Measurements from ENCODE around the gene KCNJ6. TPM values are rescaled to one million over a fixed set of nuclear protein-coding genes. Genes with fewer than 3 reads are reported as not detected.

KCNJ6 gene
- total RNA-seq, 4 donors from 2014 or later: 0.62 TPM; not detected in 3

DNA sequence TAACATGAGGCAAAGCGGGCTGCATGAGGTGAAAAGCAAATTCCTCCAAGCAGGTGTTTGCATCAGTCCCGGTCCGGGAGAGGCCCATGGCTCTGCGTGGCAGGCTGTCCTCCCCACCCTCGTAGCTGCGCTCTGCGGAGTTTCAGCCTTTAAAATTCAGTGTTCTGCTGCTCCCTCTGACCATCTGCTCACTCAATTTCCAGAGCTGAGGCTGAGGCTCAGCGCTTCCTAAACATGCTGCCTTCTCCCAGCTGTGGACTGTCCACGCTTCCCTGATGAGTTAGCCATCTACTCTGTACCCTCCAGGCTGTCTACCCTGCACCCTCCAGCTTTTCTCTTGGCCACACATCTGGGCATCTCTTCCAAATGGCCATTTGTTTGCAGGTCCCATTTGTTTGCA is 87.7 kb downstream of the KCNJ6 start:
- Histone ChIP-seq H3K27me3 (no peaks in the 10 kb centered on the region), H3K36me3 (no peaks in the 10 kb centered on the region), H3K27ac (no peak overlapping the region), H3K9me3 (no peaks in the 10 kb centered on the region), H3K4me1 (no peaks in the 10 kb centered on the region), H3K4me3 (no peak overlapping the region)
- DNase-seq: no peak
- no peak for TF ChIP-seq POLR2A (IDR thresholded peaks at IDR 0.05)
- TF ChIP-seq, protein P1, sequence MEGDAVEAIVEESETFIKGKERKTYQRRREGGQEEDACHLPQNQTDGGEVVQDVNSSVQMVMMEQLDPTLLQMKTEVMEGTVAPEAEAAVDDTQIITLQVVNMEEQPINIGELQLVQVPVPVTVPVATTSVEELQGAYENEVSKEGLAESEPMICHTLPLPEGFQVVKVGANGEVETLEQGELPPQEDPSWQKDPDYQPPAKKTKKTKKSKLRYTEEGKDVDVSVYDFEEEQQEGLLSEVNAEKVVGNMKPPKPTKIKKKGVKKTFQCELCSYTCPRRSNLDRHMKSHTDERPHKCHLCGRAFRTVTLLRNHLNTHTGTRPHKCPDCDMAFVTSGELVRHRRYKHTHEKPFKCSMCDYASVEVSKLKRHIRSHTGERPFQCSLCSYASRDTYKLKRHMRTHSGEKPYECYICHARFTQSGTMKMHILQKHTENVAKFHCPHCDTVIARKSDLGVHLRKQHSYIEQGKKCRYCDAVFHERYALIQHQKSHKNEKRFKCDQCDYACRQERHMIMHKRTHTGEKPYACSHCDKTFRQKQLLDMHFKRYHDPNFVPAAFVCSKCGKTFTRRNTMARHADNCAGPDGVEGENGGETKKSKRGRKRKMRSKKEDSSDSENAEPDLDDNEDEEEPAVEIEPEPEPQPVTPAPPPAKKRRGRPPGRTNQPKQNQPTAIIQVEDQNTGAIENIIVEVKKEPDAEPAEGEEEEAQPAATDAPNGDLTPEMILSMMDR (IDR thresholded peaks at IDR 0.05): no peak
- intact Hi-C loops (cut with DNase I; ENCODE audit: low total_unique reads): no loop called here

DNA sequence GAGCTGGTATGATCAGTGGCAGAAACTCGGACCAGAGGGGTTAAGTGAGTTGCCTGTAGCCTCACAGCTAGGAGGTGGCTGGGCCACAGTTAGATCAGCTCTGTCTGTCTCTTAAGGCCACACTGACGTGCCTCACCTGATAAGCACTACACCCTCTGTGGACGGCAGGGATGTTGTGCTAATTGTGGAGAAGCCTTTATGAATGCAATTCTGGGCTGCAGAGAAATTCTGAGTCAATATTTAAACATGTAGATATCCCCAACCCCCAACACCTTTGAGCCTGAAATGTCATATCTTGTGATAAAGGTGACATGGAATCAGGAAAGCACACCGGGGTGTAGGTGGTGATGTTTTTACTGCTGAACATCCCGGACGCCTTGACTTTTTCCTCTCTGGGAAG is 88.3 kb downstream of the KCNJ6 start:
- DNase-seq: no peak
- intact Hi-C loops (cut with DNase I; ENCODE audit: low total_unique reads): no loop called here
- Histone ChIP-seq H3K27ac (no peak overlapping the region), H3K9me3 (no peaks in the 10 kb centered on the region), H3K4me1 (no peaks in the 10 kb centered on the region), H3K4me3 (no peak overlapping the region), H3K27me3 (no peaks in the 10 kb centered on the region), H3K36me3 (no peaks in the 10 kb centered on the region)
- TF ChIP-seq POLR2A (IDR thresholded peaks at IDR 0.05): no peak
- TF ChIP-seq, protein P1 (IDR thresholded peaks at IDR 0.05): no peak

DNA sequence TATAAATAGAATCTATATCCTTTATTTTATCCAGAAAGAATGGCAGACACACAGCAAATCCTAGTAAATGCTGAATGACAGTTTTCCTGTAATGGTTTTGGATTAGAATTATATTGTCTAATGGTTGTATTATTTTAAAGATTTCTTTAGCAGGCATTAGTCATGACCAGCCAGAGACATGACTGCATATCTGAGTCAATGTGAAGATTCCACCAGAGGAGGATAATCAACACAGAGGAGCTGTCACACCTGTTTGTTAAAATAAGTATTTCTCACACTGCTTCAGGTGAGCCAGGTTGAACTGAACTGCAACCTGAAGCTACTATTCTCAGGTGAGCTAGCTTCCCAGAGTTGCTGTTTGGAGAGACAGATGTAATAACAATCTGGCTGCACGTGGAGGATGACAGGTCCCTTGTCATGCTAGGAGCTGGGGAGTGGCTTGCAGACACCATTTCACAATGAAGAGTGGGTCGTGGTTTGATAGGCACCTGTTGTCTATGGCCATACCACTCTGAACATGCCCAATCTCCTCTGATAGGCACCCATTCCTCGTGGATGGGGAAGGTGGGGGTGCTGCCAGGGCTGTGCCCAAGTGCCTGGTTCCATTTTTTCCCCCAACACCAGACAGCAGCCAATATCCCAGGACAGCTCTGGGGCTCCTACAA is 94.3 kb downstream of the KCNJ6 start:
- Histone ChIP-seq H3K27me3 (no peaks in the 10 kb centered on the region), H3K27ac (no peak overlapping the region), H3K4me1 (no peaks in the 10 kb centered on the region), H3K9me3 (no peaks in the 10 kb centered on the region), H3K36me3 (no peaks in the 10 kb centered on the region), H3K4me3 (no peak overlapping the region)
- DNase-seq: no peak
- TF ChIP-seq, protein P1 (IDR thresholded peaks at IDR 0.05): no peak
- no peak for TF ChIP-seq POLR2A (IDR thresholded peaks at IDR 0.05)
- intact Hi-C loops (cut with DNase I; ENCODE audit: low total_unique reads): no loop called here

DNA sequence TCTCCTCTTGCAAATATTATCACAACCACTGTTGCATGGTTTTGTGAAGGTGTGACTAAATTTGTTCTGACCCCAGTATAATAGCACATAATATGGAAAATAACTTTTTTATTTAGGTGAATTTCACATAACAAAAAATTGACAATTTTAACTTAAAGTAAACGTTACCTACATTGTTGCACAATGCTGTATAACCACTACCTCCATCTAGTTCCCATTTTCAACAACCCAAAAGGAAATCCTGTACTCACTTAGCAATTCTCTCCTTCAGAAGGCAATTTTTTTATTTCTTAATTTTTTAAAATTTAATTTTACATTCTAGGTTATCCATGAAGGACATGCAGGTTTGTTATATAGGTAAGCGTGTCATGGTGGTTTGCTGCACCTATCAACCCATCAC is 95.2 kb downstream of the KCNJ6 start:
- Histone ChIP-seq H3K27me3 (no peaks in the 10 kb centered on the region), H3K4me3 (no peak overlapping the region), H3K27ac (no peak overlapping the region), H3K4me1 (no peaks in the 10 kb centered on the region), H3K36me3 (no peaks in the 10 kb centered on the region), H3K9me3 (no peaks in the 10 kb centered on the region)
- intact Hi-C loops (cut with DNase I; ENCODE audit: low total_unique reads): no loop called here
- no peak for DNase-seq
- TF ChIP-seq, protein P1 (IDR thresholded peaks at IDR 0.05): no peak
- TF ChIP-seq POLR2A (IDR thresholded peaks at IDR 0.05): no peak

DNA sequence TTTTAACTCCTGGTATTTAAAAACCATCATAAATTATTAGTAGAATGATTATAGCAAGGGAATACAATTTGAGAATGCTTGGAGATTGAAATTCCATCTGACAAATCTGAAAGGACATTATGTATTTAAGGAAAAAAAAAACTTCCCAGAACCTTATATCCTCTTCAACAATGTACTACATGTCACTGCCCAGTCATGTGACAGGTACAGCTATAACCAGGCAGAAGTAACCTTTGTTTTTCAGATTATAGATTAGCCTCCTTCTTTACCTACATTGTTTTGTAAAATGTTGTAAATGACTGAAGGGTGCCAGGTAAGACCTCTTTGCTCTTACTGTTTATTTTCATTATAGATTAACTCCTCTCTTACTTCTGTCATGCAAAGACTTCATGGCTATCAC is 96.9 kb downstream of the KCNJ6 start:
- Histone ChIP-seq H3K27me3 (no peaks in the 10 kb centered on the region), H3K36me3 (no peaks in the 10 kb centered on the region), H3K27ac (no peak overlapping the region), H3K4me1 (no peaks in the 10 kb centered on the region), H3K9me3 (no peaks in the 10 kb centered on the region), H3K4me3 (no peak overlapping the region)
- no peak for DNase-seq
- intact Hi-C loops (cut with DNase I; ENCODE audit: low total_unique reads): no loop called here
- TF ChIP-seq POLR2A (IDR thresholded peaks at IDR 0.05): no peak
- TF ChIP-seq, protein P1 (IDR thresholded peaks at IDR 0.05): no peak

Measured in uterus (tissue), 4 donors.